ENCODE measurements around the gene MICAL3. TPM values are rescaled to one million over a fixed set of nuclear protein-coding genes. Genes with fewer than 3 reads are reported as not detected.

Gene MICAL3
- total RNA-seq, 4 donors from 2014 or later: 84.2 to 290 (median 151) TPM

- intact Hi-C loops (cut with DNase I; ENCODE audit: low total_unique reads): no loop called here
- peaks cover 9 to 45% (median 25%) of the 10 kb centered on the region in 4 donors for H3K4me1 ChIP-seq
- in situ Hi-C loops (cut with MboI; ENCODE audit: low pct_ligation_motif_present in 1 of 4, low pct_unique_long_range_greater_than_20kb in 1 of 4, low sequenced_read_pairs in 3 of 4): no loop called here
Measured at GRCh38 chr22:17977371-17977770, 47.0 kb downstream of the MICAL3 start.

DNA sequence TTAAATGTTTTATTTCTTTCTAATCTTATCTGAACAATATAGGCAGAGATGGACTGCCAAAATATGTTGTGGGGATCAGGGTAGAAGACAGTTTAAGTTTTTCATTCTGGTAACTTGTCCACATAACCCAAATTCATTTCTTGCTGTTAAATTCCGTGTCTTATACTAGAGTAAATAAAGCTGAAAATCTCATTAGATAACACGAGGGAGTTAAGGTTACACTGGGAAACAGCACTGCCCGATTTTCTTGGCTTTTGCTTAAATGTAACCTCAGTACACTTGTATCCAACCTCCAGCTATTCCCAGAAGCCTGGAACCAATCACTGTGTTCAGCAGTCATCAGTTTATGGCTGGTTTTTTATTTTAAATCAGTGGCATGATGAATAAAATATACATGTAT, 48.2 kb downstream of the MICAL3 start:
- Histone ChIP-seq H3K4me3 (no peak overlapping the region), H3K9me3 (no peaks in the 10 kb centered on the region), H3K36me3 (no peaks in the 10 kb centered on the region), H3K4me1 (peaks cover 6 to 44% (median 21%) of the 10 kb centered on the region in 4 donors), H3K27ac (no peak overlapping the region), H3K27me3 (no peaks in the 10 kb centered on the region)
- 25 to 49% methylated on average over 3 of the region's 3 CpGs for WGBS, 2 donors (ENCODE audit: low coverage in 1 of 2)
- in situ Hi-C loops (cut with MboI; ENCODE audit: low pct_ligation_motif_present in 1 of 4, low pct_unique_long_range_greater_than_20kb in 1 of 4, low sequenced_read_pairs in 3 of 4) (no loop called here), intact Hi-C loops (cut with DNase I; ENCODE audit: low total_unique reads) (no loop called here)
- TF ChIP-seq EP300 (IDR thresholded peaks at IDR 0.05; ENCODE audit: low read depth) (no peak), CTCF (IDR thresholded peaks at IDR 0.05) (no peak), POLR2AphosphoS5 (IDR thresholded peaks at IDR 0.05) (no peak), POLR2A (IDR thresholded peaks at IDR 0.05) (no peak)
- DNase-seq: no peak

More at GRCh38 chr22:17977371-17977770, 47.0 kb downstream of the MICAL3 start:
- no peak for DNase-seq
- no peaks in the 10 kb centered on the region for H3K36me3 ChIP-seq
- 90 to 100% methylated on average over 1 to 2 of the region's 2 CpGs for WGBS, 2 donors (ENCODE audit: low coverage in 1 of 2)
- H3K4me3 ChIP-seq: no peak overlapping the region
- H3K27ac ChIP-seq: no peak overlapping the region
- no peaks in the 10 kb centered on the region for H3K27me3 ChIP-seq
- H3K9me3 ChIP-seq: no peaks in the 10 kb centered on the region
- TF ChIP-seq POLR2AphosphoS5 (IDR thresholded peaks at IDR 0.05): no peak
- no peak for TF ChIP-seq CTCF (IDR thresholded peaks at IDR 0.05)
- no peak for TF ChIP-seq POLR2A (IDR thresholded peaks at IDR 0.05)
- TF ChIP-seq EP300 (IDR thresholded peaks at IDR 0.05; ENCODE audit: low read depth): no peak

- Histone ChIP-seq H3K27me3 (no peaks in the 10 kb centered on the region), H3K36me3 (no peaks in the 10 kb centered on the region), H3K9me3 (no peaks in the 10 kb centered on the region), H3K4me1 (peaks cover under 1 to 37% (median 14%) of the 10 kb centered on the region in 4 donors), H3K27ac (no peak overlapping the region), H3K4me3 (no peak overlapping the region)
- 75 to 88% methylated on average over 4 to 8 of the region's 8 CpGs for WGBS, 2 donors (ENCODE audit: low coverage in 1 of 2)
- DNase-seq: no peak
- intact Hi-C loops (cut with DNase I; ENCODE audit: low total_unique reads): no loop called here
- in situ Hi-C loops (cut with MboI; ENCODE audit: low pct_ligation_motif_present in 1 of 4, low pct_unique_long_range_greater_than_20kb in 1 of 4, low sequenced_read_pairs in 3 of 4): no loop called here
- TF ChIP-seq POLR2AphosphoS5 (IDR thresholded peaks at IDR 0.05) (no peak), CTCF (IDR thresholded peaks at IDR 0.05) (no peak), POLR2A (IDR thresholded peaks at IDR 0.05) (no peak), EP300 (IDR thresholded peaks at IDR 0.05; ENCODE audit: low read depth) (no peak)
Measured at GRCh38 chr22:17974703-17975372, 49.5 kb downstream of the MICAL3 start.

DNA sequence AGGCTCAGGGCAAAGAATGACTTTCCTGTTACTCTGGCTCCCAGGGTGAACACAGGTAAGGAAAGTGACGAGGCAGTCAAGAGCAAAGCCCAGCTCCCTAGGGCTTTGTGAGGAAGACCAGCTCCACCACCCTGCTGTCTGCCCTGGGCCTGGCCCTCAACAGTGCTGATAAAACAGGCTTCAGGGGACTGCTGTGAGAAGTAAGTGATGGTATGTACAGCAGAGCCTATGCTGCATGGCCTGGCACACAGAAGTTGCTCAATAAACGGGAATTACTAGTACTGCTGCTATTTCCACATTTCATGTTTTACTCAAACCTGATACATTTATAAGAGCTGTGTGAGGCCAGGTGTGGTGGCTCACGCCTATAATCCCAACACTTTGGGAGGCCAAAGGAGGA, 50.3 kb downstream of the MICAL3 start:
- in situ Hi-C loops (cut with MboI; ENCODE audit: low pct_ligation_motif_present in 1 of 4, low pct_unique_long_range_greater_than_20kb in 1 of 4, low sequenced_read_pairs in 3 of 4): no loop called here
- intact Hi-C loops (cut with DNase I; ENCODE audit: low total_unique reads): no loop called here
- peaks cover 0 to 41% (median 20%) of the 10 kb centered on the region in 4 donors for H3K4me1 ChIP-seq
- 67 to 86% methylated on average over 1 to 3 of the region's 3 CpGs for WGBS, 2 donors (ENCODE audit: low coverage in 1 of 2)
- no peak for TF ChIP-seq POLR2A (IDR thresholded peaks at IDR 0.05)
- no peak for TF ChIP-seq EP300 (IDR thresholded peaks at IDR 0.05; ENCODE audit: low read depth)
- no peak for TF ChIP-seq CTCF (IDR thresholded peaks at IDR 0.05)
- TF ChIP-seq POLR2AphosphoS5 (IDR thresholded peaks at IDR 0.05): no peak
- no peak overlapping the region for H3K4me3 ChIP-seq
- no peak overlapping the region for H3K27ac ChIP-seq
- no peaks in the 10 kb centered on the region for H3K9me3 ChIP-seq
- no peaks in the 10 kb centered on the region for H3K27me3 ChIP-seq
- no peak for DNase-seq
- no peaks in the 10 kb centered on the region for H3K36me3 ChIP-seq
